MCF 10A (cell line): ENCODE results near the gene PLEKHA7. TPM values are rescaled to one million over a fixed set of nuclear protein-coding genes. Genes with fewer than 3 reads are reported as not detected.
"Not testable (repeated sequence)": the region's sequence is repeated elsewhere in the genome, so short reads cannot be mapped to it uniquely, and the experiment has no call there.

Source experiments
- BruUV-seq: library from RNA; stranded (reverse); fragments of 400-500 nt; replicated peaks from 2 replicates; lab custom pipeline; 2021; lab: Mats Ljungman, UMichigan
- CTCF ChIA-PET: fragments of 300-600 bp; sonication (Branson Sonifier 250); formaldehyde crosslinking; extraction: SDS; loops from one replicate; lab custom pipeline; 2021; ENCODE audit warnings: antibody characterized with exemption, inconsistent platforms; lab: Yijun Ruan, JAX
- POLR2A ChIA-PET: fragments of 300-600, 350-650 bp; sonication (Branson Sonifier 250); formaldehyde crosslinking; extraction: SDS; loops from one replicate; lab custom pipeline; 2020; ENCODE audit warnings: antibody characterized with exemption, inconsistent platforms; lab: Yijun Ruan, JAX
- DNase-seq: peaks from one replicate; pipeline ENCODE4 v3.0.0-alpha.2; 2018; ENCODE audit not compliant: unreplicated experiment
- H3K27ac Mint-ChIP-seq: one replicate; pipeline ENCODE4 v1.8.0; 2022; ENCODE audit warnings: mild to moderate bottlenecking, low read depth, mixed read lengths; ENCODE audit not compliant: unreplicated experiment
- H3K27me3 Mint-ChIP-seq: one replicate; pipeline ENCODE4 v1.8.0; 2022; ENCODE audit warnings: mixed read lengths; ENCODE audit not compliant: insufficient read depth, unreplicated experiment
- H3K36me3 Mint-ChIP-seq: one replicate; pipeline ENCODE4 v1.8.0; 2022; ENCODE audit warnings: mild to moderate bottlenecking, moderate library complexity, mixed read lengths; ENCODE audit not compliant: insufficient read depth, unreplicated experiment
- H3K4me1 Mint-ChIP-seq: one replicate; pipeline ENCODE4 v1.8.0; 2022; ENCODE audit warnings: mixed read lengths; ENCODE audit not compliant: insufficient read depth, unreplicated experiment
- H3K4me3 Mint-ChIP-seq: one replicate; pipeline ENCODE4 v1.8.0; 2022; ENCODE audit warnings: mild to moderate bottlenecking, moderate library complexity, mixed read lengths; ENCODE audit not compliant: unreplicated experiment
- H3K9me3 Mint-ChIP-seq: one replicate; pipeline ENCODE4 v1.8.0; 2022; ENCODE audit warnings: mixed read lengths; ENCODE audit not compliant: unreplicated experiment
- CTCF ChIP-seq: fragments of 200-600 bp; IDR thresholded peaks from one replicate; pipeline ENCODE4 v1.8.0; 2022; ENCODE audit warnings: antibody characterized with exemption, mild to moderate bottlenecking; ENCODE audit not compliant: unreplicated experiment
- intact Hi-C: fragments of 100-400 bp; cut with micrococcal nuclease; formaldehyde crosslinking; loops from 2 replicates; pipeline ENCODE4 v1.14.1; 2022
- total RNA-seq: library from RNA; stranded (reverse); gene quantifications from 2 replicates; pipeline ENCODE4 v1.2.3, GENCODE V29; 2022

The PLEKHA7 gene
- total RNA-seq, 1 experiment from 2014 or later: 2.8 TPM

GRCh38 chr11:17001806-17002205, 12.4 kb downstream of the PLEKHA7 start:
- Mint-ChIP-seq H3K4me3 (no peak overlapping the region), H3K4me1 (no peaks in the 10 kb centered on the region), H3K27ac (no peak overlapping the region), H3K9me3 (no peaks in the 10 kb centered on the region), H3K27me3 (no peaks in the 10 kb centered on the region), H3K36me3 (no peaks in the 10 kb centered on the region)
- no peak for DNase-seq
- CTCF ChIA-PET: interaction anchor here (0.7 to 1.5 kb wide), 2 partner anchors 23 to 66 kb away, joined by 3 read pairs; no protein-coding TSS in a partner anchor
- POLR2A ChIA-PET: interaction anchor here (1.4 kb wide), 1 partner anchor 9 kb away, joined by 4 read pairs; no protein-coding TSS in a partner anchor
- intact Hi-C loops: no loop called here
- no peak for TF ChIP-seq CTCF
- no TSS peak for BruUV-seq

- H3K4me1 Mint-ChIP-seq: no peaks in the 10 kb centered on the region
- ChIA-PET POLR2A (interaction anchor here (1.4 kb wide), 1 partner anchor 9 kb away, joined by 4 read pairs; no protein-coding TSS in a partner anchor), CTCF (interaction anchor here (0.7 to 1.5 kb wide), 4 partner anchors 9 to 63 kb away, joined by 3 to 4 read pairs (median 3); no protein-coding TSS in a partner anchor)
- H3K4me3 Mint-ChIP-seq: no peak overlapping the region
- DNase-seq: no peak
- intact Hi-C loops: no loop called here
- H3K36me3 Mint-ChIP-seq: no peaks in the 10 kb centered on the region
- no peak for TF ChIP-seq CTCF
- H3K27me3 Mint-ChIP-seq: no peaks in the 10 kb centered on the region
- BruUV-seq: no TSS peak
- H3K27ac Mint-ChIP-seq: no peak overlapping the region
- H3K9me3 Mint-ChIP-seq: no peaks in the 10 kb centered on the region
Measured at GRCh38 chr11:17000987-17001386, 13.2 kb downstream of the PLEKHA7 start.

DNA sequence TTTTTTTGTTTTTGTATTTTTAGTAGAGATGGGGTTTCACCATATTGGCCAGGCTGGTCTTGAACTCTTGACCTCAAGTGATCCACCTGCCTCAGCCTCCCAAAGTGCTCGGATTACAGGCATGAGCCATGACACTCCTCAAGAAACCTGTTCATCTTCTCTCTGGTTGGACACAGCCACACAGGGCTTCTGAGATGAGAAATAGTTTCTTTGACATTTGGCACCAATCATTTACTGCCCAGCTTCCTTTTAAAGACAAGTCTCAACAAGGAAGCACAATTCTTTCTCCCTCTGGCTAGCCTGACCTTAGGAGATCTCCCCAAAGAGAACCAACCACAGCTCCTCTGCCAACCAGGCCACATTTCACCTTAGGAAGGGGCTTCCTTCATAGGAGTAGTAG, 14.0 kb downstream of the PLEKHA7 start:
- POLR2A ChIA-PET, intact Hi-C loops, DNase-seq, H3K27ac Mint-ChIP-seq, H3K27me3 Mint-ChIP-seq, BruUV-seq, H3K4me3 Mint-ChIP-seq, H3K9me3 Mint-ChIP-seq, H3K36me3 Mint-ChIP-seq, H3K4me1 Mint-ChIP-seq: not testable (repeated sequence)
- CTCF ChIA-PET: interaction anchor here (0.7 to 1.5 kb wide), 3 partner anchors 21 to 63 kb away, joined by 3 to 6 read pairs (median 4); no protein-coding TSS in a partner anchor

- CTCF ChIA-PET: interaction anchor here (0.6 to 1.4 kb wide), 3 partner anchors 10 to 454 kb away, joined by 3 to 4 read pairs (median 4); no protein-coding TSS in a partner anchor
- Mint-ChIP-seq H3K9me3 (no peaks in the 10 kb centered on the region), H3K36me3 (no peaks in the 10 kb centered on the region), H3K27ac (no peak overlapping the region), H3K4me1 (no peaks in the 10 kb centered on the region), H3K4me3 (no peak overlapping the region), H3K27me3 (no peaks in the 10 kb centered on the region)
- POLR2A ChIA-PET: no interaction called here
- DNase-seq: no peak
- no TSS peak for BruUV-seq
- intact Hi-C loops: no loop called here
- TF ChIP-seq CTCF: no peak
Measured at GRCh38 chr11:16999116-16999515, 15.1 kb downstream of the PLEKHA7 start.
